Lower leg skin (tissue), 4 donors: ENCODE results near the gene CCDC88B. TPM values are rescaled to one million over a fixed set of nuclear protein-coding genes. Genes with fewer than 3 reads are reported as not detected.
"Not testable (repeated sequence)": the region's sequence is repeated elsewhere in the genome, so short reads cannot be mapped to it uniquely, and the experiment has no call there.

ENCODE experiments used
- DNase-seq, 2 donors: peaks; one replicate each; pipeline ENCODE4 v3.0.0-alpha.2; 2019; ENCODE audit warnings: low spot score in 2 of 2
- H3K4me3 ChIP-seq: fragments of 200-600 bp; sonication (generic); 2 replicates; pipeline ENCODE4 v1.5.1; 2017; ENCODE audit warnings: mild to moderate bottlenecking, low read depth; ENCODE audit not compliant: poor library complexity, severe bottlenecking
- POLR2A ChIP-seq, 2 donors: fragments of 450-650 bp; IDR thresholded peaks; one replicate each; pipeline ENCODE4 v1.6.1; 2016 to 2017; ENCODE audit warnings: antibody characterized with exemption in 2 of 2, mild to moderate bottlenecking in 1 of 2, moderate library complexity in 1 of 2
- whole genome bisulfite sequencing, 2 donors: methylation state at CpG; one replicate each; pipeline ENCODE4 v1.1.5; 2018; 5-methylcytosine and 5-hydroxymethylcytosine counted together
- intact Hi-C: fragments of 100-400 bp; cut with DNase I; formaldehyde crosslinking; loops from one replicate; pipeline ENCODE4 v1.15.0; 2023; ENCODE audit warnings: low total_unique reads
- total RNA-seq, 4 donors: library from RNA; depleted of rRNA; stranded (reverse); fragments of >200 nt; gene quantifications; one replicate each; pipeline ENCODE4 v1.1.0, GENCODE V29; 2016
- TF ChIP-seq, protein P1 (sequence below), 3 donors: fragments of 450-650 bp; IDR thresholded peaks; one replicate each; pipeline ENCODE4 v1.5.1; 2016; ENCODE audit warnings: antibody characterized with exemption in 3 of 3, mild to moderate bottlenecking in 3 of 3, moderate library complexity in 2 of 3

The CCDC88B gene
- total RNA-seq, 4 donors from 2014 or later = 2.6 to 9.5 (median 4.8) TPM

GRCh38 chr11:64321026-64321425 is 19.0 kb upstream of the CCDC88B start:
- no peak overlapping the region for H3K4me3 ChIP-seq
- DNase-seq = no peak
- TF ChIP-seq, protein P1, sequence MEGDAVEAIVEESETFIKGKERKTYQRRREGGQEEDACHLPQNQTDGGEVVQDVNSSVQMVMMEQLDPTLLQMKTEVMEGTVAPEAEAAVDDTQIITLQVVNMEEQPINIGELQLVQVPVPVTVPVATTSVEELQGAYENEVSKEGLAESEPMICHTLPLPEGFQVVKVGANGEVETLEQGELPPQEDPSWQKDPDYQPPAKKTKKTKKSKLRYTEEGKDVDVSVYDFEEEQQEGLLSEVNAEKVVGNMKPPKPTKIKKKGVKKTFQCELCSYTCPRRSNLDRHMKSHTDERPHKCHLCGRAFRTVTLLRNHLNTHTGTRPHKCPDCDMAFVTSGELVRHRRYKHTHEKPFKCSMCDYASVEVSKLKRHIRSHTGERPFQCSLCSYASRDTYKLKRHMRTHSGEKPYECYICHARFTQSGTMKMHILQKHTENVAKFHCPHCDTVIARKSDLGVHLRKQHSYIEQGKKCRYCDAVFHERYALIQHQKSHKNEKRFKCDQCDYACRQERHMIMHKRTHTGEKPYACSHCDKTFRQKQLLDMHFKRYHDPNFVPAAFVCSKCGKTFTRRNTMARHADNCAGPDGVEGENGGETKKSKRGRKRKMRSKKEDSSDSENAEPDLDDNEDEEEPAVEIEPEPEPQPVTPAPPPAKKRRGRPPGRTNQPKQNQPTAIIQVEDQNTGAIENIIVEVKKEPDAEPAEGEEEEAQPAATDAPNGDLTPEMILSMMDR (IDR thresholded peaks at IDR 0.05) = no peak
- no peak for TF ChIP-seq POLR2A (IDR thresholded peaks at IDR 0.05)
- 68 to 71% methylated on average over 5 of the region's 5 CpGs for WGBS, 2 donors
- intact Hi-C loops = no loop called here

- DNase-seq = no peak
- no peak overlapping the region for H3K4me3 ChIP-seq
- intact Hi-C loops = no loop called here
- no peak for TF ChIP-seq POLR2A (IDR thresholded peaks at IDR 0.05)
- TF ChIP-seq, protein P1 (IDR thresholded peaks at IDR 0.05) = no peak
- 50 to 54% methylated on average over 4 to 5 of the region's 5 CpGs for WGBS, 2 donors
These were observed 18.5 kb upstream of the CCDC88B start for GRCh38 chr11:64321533-64321932.

GRCh38 chr11:64322925-64323260 is 17.1 kb upstream of the CCDC88B start:
- TF ChIP-seq, protein P1 (IDR thresholded peaks at IDR 0.05) = no peak
- no peak for TF ChIP-seq POLR2A (IDR thresholded peaks at IDR 0.05)
- 64 to 82% methylated on average over 7 of the region's 7 CpGs for WGBS, 2 donors
- intact Hi-C loops = no loop called here
- H3K4me3 ChIP-seq = no peak overlapping the region
- no peak for DNase-seq

DNA sequence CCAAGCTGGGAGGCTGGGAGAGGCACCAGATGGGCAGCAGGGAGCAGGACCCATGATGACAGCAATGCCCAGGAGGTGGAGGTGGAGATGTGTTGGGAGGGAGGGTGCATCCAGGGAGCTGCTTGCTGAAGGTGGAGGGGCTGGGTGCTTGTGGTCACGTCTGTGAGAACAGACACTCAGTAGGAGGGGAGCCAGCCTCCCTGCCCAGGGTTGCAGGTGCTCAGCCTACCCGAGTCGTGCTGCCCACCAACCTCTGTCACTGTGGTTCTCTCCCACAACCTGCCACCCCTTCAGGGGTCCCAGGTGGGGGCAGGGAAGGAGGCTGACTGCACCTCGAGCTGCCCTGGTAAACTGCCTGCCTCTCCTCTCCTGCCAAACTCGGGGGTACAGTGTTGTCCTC is 16.6 kb upstream of the CCDC88B start:
- no peak overlapping the region for H3K4me3 ChIP-seq
- WGBS, 2 donors = 59 to 61% methylated on average over 5 of the region's 5 CpGs
- TF ChIP-seq, protein P1 (IDR thresholded peaks at IDR 0.05) = no peak
- TF ChIP-seq POLR2A (IDR thresholded peaks at IDR 0.05) = no peak
- intact Hi-C loops = no loop called here
- DNase-seq = no peak

- intact Hi-C loops, DNase-seq, H3K4me3 ChIP-seq: not testable (repeated sequence)
- WGBS, 2 donors = 71 to 100% methylated on average over 1 to 4 of the region's 4 CpGs
These were observed 16.0 kb upstream of the CCDC88B start for GRCh38 chr11:64323984-64324383.

DNA sequence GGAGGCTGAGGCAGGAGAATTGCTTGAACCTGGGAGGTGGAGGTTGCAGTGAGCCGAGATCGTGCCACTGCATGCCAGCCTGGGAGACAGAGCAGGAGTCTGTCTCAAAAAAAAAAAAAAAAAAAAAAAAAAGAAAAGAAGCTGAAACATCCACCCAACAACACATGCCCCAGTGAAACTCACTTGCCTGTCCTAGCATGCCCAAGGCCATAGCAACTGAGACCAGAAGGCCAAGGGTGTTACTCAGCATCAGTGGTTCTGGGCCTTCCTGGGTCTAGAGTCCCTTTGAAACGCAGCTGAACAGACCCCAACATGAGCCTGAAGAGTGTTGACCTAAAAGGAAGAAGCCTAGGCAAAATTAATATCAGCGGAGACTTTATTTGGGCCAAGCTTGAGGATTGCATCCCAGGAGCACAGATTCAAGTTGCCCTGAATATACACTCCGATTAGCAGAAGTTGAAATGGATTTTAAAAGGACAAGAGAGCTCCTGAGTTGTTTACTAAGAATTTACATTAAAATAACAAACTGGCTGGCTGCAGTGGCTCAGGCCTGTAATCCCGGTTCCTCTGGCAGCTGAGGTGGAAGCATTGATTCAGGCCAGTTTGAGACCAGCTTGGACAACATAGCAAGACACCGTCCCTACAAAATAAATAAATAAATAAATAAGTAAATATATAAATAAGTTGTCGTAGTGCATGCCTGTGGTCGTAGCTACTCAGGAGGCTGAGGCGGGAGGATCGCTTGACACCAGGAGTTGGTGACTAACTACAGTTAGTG is 15.1 kb upstream of the CCDC88B start:
- no peak for DNase-seq
- intact Hi-C loops = no loop called here
- no peak for TF ChIP-seq POLR2A (IDR thresholded peaks at IDR 0.05)
- TF ChIP-seq, protein P1 (IDR thresholded peaks at IDR 0.05) = no peak
- WGBS, 2 donors = 67 to 68% methylated on average over 11 of the region's 11 CpGs
- no peak overlapping the region for H3K4me3 ChIP-seq
